SK-N-SH (cell line): Measurements from ENCODE around the gene DQX1. TPM values are rescaled to one million over a fixed set of nuclear protein-coding genes. Genes with fewer than 3 reads are reported as not detected.

Experiments used
- CTCF ChIA-PET: fragments of 300-600, 350-600 bp; formaldehyde crosslinking; extraction: SDS; loops from one replicate; lab custom pipeline; 2021; lab: Yijun Ruan, JAX
- POLR2A ChIA-PET: fragments of 350-600 bp; sonication (Branson Sonifier 250); formaldehyde crosslinking; extraction: SDS; loops from one replicate; lab custom pipeline; 2020; ENCODE audit warnings: antibody characterized with exemption, inconsistent platforms; lab: Yijun Ruan, JAX
- DNase-seq: peaks from one replicate; pipeline ENCODE4 v3.0.0; 2012
- H2AFZ ChIP-seq: fragments of 200-600 bp; sonication (generic); 2 replicates; pipeline ENCODE4 v1.8.1; 2016; ENCODE audit warnings: antibody characterized with exemption, mild to moderate bottlenecking, low read depth
- H3F3A ChIP-seq: fragments of 200-600 bp; sonication (generic); replicated peaks from 2 replicates; pipeline ENCODE3; 2016; ENCODE audit warnings: antibody characterized with exemption, mild to moderate bottlenecking; ENCODE audit not compliant: insufficient read depth
- H3K27ac ChIP-seq, 2 experiments: fragments of 200-500 bp in 1 of 2; fragments of 200-600 bp in 1 of 2; sonication (Bioruptor generic) in 1 of 2; sonication (generic), shearing (Covaris generic) in 1 of 2; 2 replicates each; pipeline versions ENCODE4 v1.5.1 to v1.6.1; 2014 to 2016; ENCODE audit warnings: low read depth in 2 of 2, inconsistent platforms in 1 of 2, low read length in 1 of 2, mild to moderate bottlenecking in 1 of 2, mixed read lengths in 1 of 2
- H3K27me3 ChIP-seq: fragments of 200-600 bp; sonication (generic), shearing (Covaris generic); 2 replicates; pipeline ENCODE4 v1.6.1; 2016; ENCODE audit warnings: mixed run types; ENCODE audit not compliant: insufficient read depth
- H3K36me3 ChIP-seq, 2 experiments: fragments of 200-500 bp in 1 of 2; fragments of 200-600 bp in 1 of 2; sonication (Bioruptor generic) in 1 of 2; sonication (generic) in 1 of 2; replicated peaks in 1 of 2; 2 replicates each; pipeline versions ENCODE3 to v1.5.1; 2014 to 2016; ENCODE audit warnings: low read length in 1 of 2, mild to moderate bottlenecking in 1 of 2; ENCODE audit not compliant: insufficient read depth in 2 of 2, control insufficient read depth in 1 of 2
- H3K4me1 ChIP-seq, 2 experiments: fragments of 200-500 bp in 1 of 2; fragments of 200-600 bp in 1 of 2; sonication (Bioruptor generic) in 1 of 2; sonication (generic), shearing (Covaris generic) in 1 of 2; 2 replicates each; pipeline versions ENCODE4 v1.5.1 to v1.6.1; 2014 to 2016; ENCODE audit warnings: low read depth in 1 of 2, low read length in 1 of 2, mixed run types in 1 of 2; ENCODE audit not compliant: insufficient read depth in 2 of 2, control insufficient read depth in 1 of 2
- H3K4me2 ChIP-seq: fragments of 200-600 bp; sonication (generic), shearing (Covaris generic); 2 replicates; pipeline ENCODE4 v1.6.1; 2017; ENCODE audit warnings: mixed run types
- H3K4me3 ChIP-seq, 2 experiments: fragments of 200-500 bp in 1 of 2; fragments of 200-600 bp in 1 of 2; sonication (Bioruptor generic) in 1 of 2; sonication (generic), shearing (Covaris generic) in 1 of 2; 2 replicates each; pipeline versions ENCODE4 v1.5.1 to v1.8.1; 2014 to 2016; ENCODE audit warnings: low read depth in 2 of 2, inconsistent platforms in 1 of 2, low read length in 1 of 2, mild to moderate bottlenecking in 1 of 2, mixed read lengths in 1 of 2, moderate library complexity in 1 of 2
- H3K79me2 ChIP-seq: fragments of 200-600 bp; sonication (generic); 2 replicates; pipeline ENCODE4 v1.8.1; 2017; ENCODE audit warnings: mild to moderate bottlenecking; ENCODE audit not compliant: insufficient read depth
- H3K9ac ChIP-seq: fragments of 200-600 bp; sonication (generic); 2 replicates; pipeline ENCODE4 v1.6.1; 2017; ENCODE audit warnings: mixed run types
- H3K9me2 ChIP-seq: fragments of 200-600 bp; sonication (generic); 2 replicates; pipeline ENCODE4 v1.6.1; 2017; ENCODE audit warnings: mixed run types
- H3K9me3 ChIP-seq: fragments of 200-600 bp; sonication (generic); 2 replicates; pipeline ENCODE4 v1.6.1; 2017; ENCODE audit warnings: mixed run types, mild to moderate bottlenecking, moderate library complexity
- H4K20me1 ChIP-seq: fragments of 200-600 bp; sonication (generic); 2 replicates; pipeline ENCODE4 v1.6.1; 2017; ENCODE audit warnings: mild to moderate bottlenecking, mixed run types; ENCODE audit not compliant: insufficient read depth
- CHD2 ChIP-seq: fragments of 150-350 bp; IDR thresholded peaks from 2 replicates; pipeline ENCODE4 v1.6.1; 2018; ENCODE audit warnings: low read length; ENCODE audit not compliant: partially characterized antibody
- ELF1 ChIP-seq: IDR thresholded peaks from 2 replicates; pipeline ENCODE4 v1.4.0; 2012
- EZH2phosphoT487 ChIP-seq: fragments of 200-600 bp; sonication (generic); IDR thresholded peaks from 2 replicates; pipeline ENCODE4 v1.6.1; 2017; ENCODE audit warnings: low read depth, mixed run types, mild to moderate bottlenecking, antibody characterized with exemption, moderate library complexity, borderline replicate concordance
- FOSL2 ChIP-seq: IDR thresholded peaks from 2 replicates; pipeline ENCODE4 v1.4.0; 2012; ENCODE audit warnings: low read depth, mild to moderate bottlenecking, moderate library complexity, borderline replicate concordance
- FOXJ3 ChIP-seq: sonication (generic); formaldehyde crosslinking; IDR thresholded peaks from 2 replicates; pipeline ENCODE4 v1.5.1; 2020; ENCODE audit warnings: mild to moderate bottlenecking, missing genetic modification reagents
- GATA2 ChIP-seq: sonication (generic); formaldehyde crosslinking; IDR thresholded peaks from 2 replicates; pipeline ENCODE4 v1.5.0; 2020; ENCODE audit warnings: mild to moderate bottlenecking, missing genetic modification reagents
- MEF2A ChIP-seq: IDR thresholded peaks from 2 replicates; pipeline ENCODE4 v1.4.0; 2012; ENCODE audit warnings: low read depth, borderline replicate concordance
- NRF1 ChIP-seq: IDR thresholded peaks from 2 replicates; pipeline ENCODE4 v1.6.1; 2012; ENCODE audit warnings: low read depth, mild to moderate bottlenecking, low read length
- POLR2AphosphoS5 ChIP-seq: IDR thresholded peaks from 2 replicates; pipeline ENCODE4 v1.6.1; 2012; ENCODE audit warnings: low read depth, low read length
- RAD21 ChIP-seq: IDR thresholded peaks from 2 replicates; pipeline ENCODE4 v1.6.1; 2012; ENCODE audit warnings: mild to moderate bottlenecking, low read length
- RCOR1 ChIP-seq: fragments of 150-350 bp; IDR thresholded peaks from 2 replicates; pipeline ENCODE4 v1.6.1; 2017; ENCODE audit warnings: antibody characterized with exemption, low read length
- RXRA ChIP-seq: IDR thresholded peaks from 2 replicates; pipeline ENCODE4 v1.4.0; 2012; ENCODE audit warnings: low read depth, mild to moderate bottlenecking, borderline replicate concordance
- TAF1 ChIP-seq: IDR thresholded peaks from 2 replicates; pipeline ENCODE4 v1.6.1; 2012; ENCODE audit warnings: low read depth, mild to moderate bottlenecking, low read length, moderate library complexity, borderline replicate concordance
- TCF12 ChIP-seq: IDR thresholded peaks from 2 replicates; pipeline ENCODE4 v1.4.0; 2012
- TEAD4 ChIP-seq: IDR thresholded peaks from 2 replicates; pipeline ENCODE4 v1.4.0; 2012; ENCODE audit warnings: mild to moderate bottlenecking, borderline replicate concordance; ENCODE audit not compliant: insufficient read depth
- YY1 ChIP-seq: IDR thresholded peaks from 2 replicates; pipeline ENCODE4 v1.4.0; 2012; ENCODE audit warnings: low read depth, mild to moderate bottlenecking
- WGBS: methylation state at CpG from one replicate; pipeline ENCODE4 v1.1.6; 2017; ENCODE audit warnings: low lambda C conversion rate; 5-methylcytosine and 5-hydroxymethylcytosine counted together
- polyA plus RNA-seq, 3 experiments: library from polyadenylated mRNA; depleted of rRNA; stranded (reverse); fragments of >200 nt; gene quantifications; 2 replicates each; pipeline ENCODE4 v1.2.3, GENCODE V29; 2012
- TF ChIP-seq, protein P1 (sequence below): fragments of 150-350 bp; IDR thresholded peaks from 2 replicates; pipeline ENCODE4 v1.6.1; 2016; ENCODE audit warnings: mild to moderate bottlenecking, low read depth, low read length
- TF ChIP-seq, protein P2 (sequence below): fragments of 150-350 bp; IDR thresholded peaks from 2 replicates; pipeline ENCODE4 v1.6.1; 2017; ENCODE audit warnings: antibody characterized with exemption, low read length, low read depth, borderline replicate concordance
- TF ChIP-seq, protein P3 (sequence below): fragments of 200-600 bp; sonication (generic); IDR thresholded peaks from 2 replicates; pipeline ENCODE4 v1.6.1; 2017; ENCODE audit warnings: antibody characterized with exemption, mild to moderate bottlenecking, moderate library complexity
- TF ChIP-seq, protein P4 (sequence below): IDR thresholded peaks from 2 replicates; pipeline ENCODE4; 2012
- TF ChIP-seq, protein P5 (sequence below): IDR thresholded peaks from 2 replicates; pipeline ENCODE4 v1.4.0; 2012; ENCODE audit warnings: low read depth, borderline replicate concordance

Gene DQX1
- polyA plus RNA-seq, 1 of the 3 experiments (the other 2 are of a cell fraction) = 1.6 TPM

DNA sequence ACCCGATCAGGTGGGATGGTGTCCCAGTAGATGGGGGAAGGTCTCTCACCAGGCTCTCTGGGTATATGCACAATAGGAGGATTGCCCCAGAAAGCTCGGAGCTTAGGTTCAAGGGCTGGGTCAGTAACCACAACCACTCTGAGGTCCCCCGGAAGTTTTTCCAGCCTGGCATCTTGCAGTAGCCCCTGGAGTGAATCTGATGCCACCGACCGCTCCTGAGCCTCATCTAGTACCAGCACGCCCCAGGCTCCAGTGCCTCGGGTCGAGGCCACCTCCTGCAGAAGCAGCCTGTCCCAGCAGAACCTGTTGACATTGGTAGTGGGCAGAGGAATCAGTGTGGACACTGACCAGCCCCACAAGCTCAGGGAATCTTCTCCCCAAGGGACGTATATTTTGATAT, 2.0 kb downstream of the DQX1 start:
- ChIA-PET POLR2A (no interaction called here), CTCF (interaction anchor here (1.0 to 1.4 kb wide), 2 partner anchors 8 to 42 kb away, joined by 3 to 4 read pairs; no protein-coding TSS in a partner anchor)
- Histone ChIP-seq H3K27ac (no peak overlapping the region), H4K20me1 (no peaks in the 10 kb centered on the region), H3K4me1 (peaks cover 6 to 12% of the 10 kb centered on the region in 2 experiments; a peak in 3 of 4 replicates), H3K9ac (no peak overlapping the region), H3K4me2 (no peak overlapping the region), H3K9me3 (no peaks in the 10 kb centered on the region), H2AFZ (no peak overlapping the region), H3K27me3 (no peaks in the 10 kb centered on the region), H3K79me2 (peaks cover 18% of the 10 kb centered on the region), H3F3A (peaks cover 3% of the 10 kb centered on the region), H3K4me3 (no peak overlapping the region), H3K36me3 (peaks cover 22 to 26% of the 10 kb centered on the region in 2 experiments), H3K9me2 (no peaks in the 10 kb centered on the region)
- no peak for DNase-seq
- WGBS = 65% methylated on average over 3 of the region's 9 CpGs
- TF ChIP-seq, protein P1, sequence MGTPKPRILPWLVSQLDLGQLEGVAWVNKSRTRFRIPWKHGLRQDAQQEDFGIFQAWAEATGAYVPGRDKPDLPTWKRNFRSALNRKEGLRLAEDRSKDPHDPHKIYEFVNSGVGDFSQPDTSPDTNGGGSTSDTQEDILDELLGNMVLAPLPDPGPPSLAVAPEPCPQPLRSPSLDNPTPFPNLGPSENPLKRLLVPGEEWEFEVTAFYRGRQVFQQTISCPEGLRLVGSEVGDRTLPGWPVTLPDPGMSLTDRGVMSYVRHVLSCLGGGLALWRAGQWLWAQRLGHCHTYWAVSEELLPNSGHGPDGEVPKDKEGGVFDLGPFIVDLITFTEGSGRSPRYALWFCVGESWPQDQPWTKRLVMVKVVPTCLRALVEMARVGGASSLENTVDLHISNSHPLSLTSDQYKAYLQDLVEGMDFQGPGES = no peak
- TF ChIP-seq, protein P2, sequence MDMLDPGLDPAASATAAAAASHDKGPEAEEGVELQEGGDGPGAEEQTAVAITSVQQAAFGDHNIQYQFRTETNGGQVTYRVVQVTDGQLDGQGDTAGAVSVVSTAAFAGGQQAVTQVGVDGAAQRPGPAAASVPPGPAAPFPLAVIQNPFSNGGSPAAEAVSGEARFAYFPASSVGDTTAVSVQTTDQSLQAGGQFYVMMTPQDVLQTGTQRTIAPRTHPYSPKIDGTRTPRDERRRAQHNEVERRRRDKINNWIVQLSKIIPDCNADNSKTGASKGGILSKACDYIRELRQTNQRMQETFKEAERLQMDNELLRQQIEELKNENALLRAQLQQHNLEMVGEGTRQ = no peak
- TF ChIP-seq NRF1 (no peak), CHD2 (no peak), EZH2phosphoT487 (no peak), RCOR1 (no peak), RXRA (no peak), TAF1 (no peak), POLR2AphosphoS5 (no peak), MEF2A (no peak), TCF12 (no peak)
- TF ChIP-seq, protein P3, sequence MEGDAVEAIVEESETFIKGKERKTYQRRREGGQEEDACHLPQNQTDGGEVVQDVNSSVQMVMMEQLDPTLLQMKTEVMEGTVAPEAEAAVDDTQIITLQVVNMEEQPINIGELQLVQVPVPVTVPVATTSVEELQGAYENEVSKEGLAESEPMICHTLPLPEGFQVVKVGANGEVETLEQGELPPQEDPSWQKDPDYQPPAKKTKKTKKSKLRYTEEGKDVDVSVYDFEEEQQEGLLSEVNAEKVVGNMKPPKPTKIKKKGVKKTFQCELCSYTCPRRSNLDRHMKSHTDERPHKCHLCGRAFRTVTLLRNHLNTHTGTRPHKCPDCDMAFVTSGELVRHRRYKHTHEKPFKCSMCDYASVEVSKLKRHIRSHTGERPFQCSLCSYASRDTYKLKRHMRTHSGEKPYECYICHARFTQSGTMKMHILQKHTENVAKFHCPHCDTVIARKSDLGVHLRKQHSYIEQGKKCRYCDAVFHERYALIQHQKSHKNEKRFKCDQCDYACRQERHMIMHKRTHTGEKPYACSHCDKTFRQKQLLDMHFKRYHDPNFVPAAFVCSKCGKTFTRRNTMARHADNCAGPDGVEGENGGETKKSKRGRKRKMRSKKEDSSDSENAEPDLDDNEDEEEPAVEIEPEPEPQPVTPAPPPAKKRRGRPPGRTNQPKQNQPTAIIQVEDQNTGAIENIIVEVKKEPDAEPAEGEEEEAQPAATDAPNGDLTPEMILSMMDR = no peak

DNA sequence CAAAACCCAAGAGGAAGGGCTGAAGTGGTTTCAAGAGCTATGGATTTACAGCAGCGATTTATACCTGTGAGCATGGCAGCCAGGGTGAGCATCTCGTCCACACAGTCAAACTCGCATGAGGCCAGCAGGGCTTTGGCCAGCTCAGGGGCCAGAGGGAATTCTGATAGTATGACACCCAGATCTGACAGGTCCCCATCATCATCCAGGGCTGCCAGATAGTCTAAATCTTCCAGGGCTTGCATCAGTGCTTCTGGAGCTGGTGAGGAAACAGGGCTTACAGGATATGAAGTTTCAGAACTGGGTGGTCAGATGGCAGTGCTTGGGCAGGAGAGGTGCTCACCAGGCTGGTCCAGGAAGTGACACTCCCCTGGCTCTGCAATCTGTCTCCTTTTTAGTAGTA, 3.5 kb downstream of the DQX1 start:
- Histone ChIP-seq H3K27me3 (no peaks in the 10 kb centered on the region), H3K4me2 (no peak overlapping the region), H3K9me3 (no peaks in the 10 kb centered on the region), H3K9ac (no peak overlapping the region), H3F3A (peaks cover 3% of the 10 kb centered on the region), H3K36me3 (peaks cover 15 to 19% of the 10 kb centered on the region in 2 experiments), H4K20me1 (no peaks in the 10 kb centered on the region), H3K79me2 (peaks cover 3% of the 10 kb centered on the region; the same call in 1 of the 2 replicates), H3K27ac (no peak overlapping the region), H2AFZ (no peak overlapping the region), H3K4me1 (peaks cover 0 to 2% of the 10 kb centered on the region in 2 experiments; a peak in 1 of 4 replicates), H3K4me3 (no peak overlapping the region), H3K9me2 (no peaks in the 10 kb centered on the region)
- POLR2A ChIA-PET = interaction anchor here (0.6 to 2.2 kb wide), 5 partner anchors 8 to 16 kb away, joined by 3 to 5 read pairs (median 5); partner anchors contain the start of gene TLX2
- DNase-seq = no peak
- WGBS = 65% methylated on average over 2 of the region's 3 CpGs
- CTCF ChIA-PET = interaction anchor here (0.7 to 1.5 kb wide), 4 partner anchors 10 to 39 kb away, joined by 3 to 5 read pairs (median 3); no protein-coding TSS in a partner anchor
- TF ChIP-seq NRF1 = no peak
- TF ChIP-seq FOXJ3 = no peak
- no peak for TF ChIP-seq YY1
- no peak for TF ChIP-seq ELF1
- no peak for TF ChIP-seq CHD2
- TF ChIP-seq, protein P4, sequence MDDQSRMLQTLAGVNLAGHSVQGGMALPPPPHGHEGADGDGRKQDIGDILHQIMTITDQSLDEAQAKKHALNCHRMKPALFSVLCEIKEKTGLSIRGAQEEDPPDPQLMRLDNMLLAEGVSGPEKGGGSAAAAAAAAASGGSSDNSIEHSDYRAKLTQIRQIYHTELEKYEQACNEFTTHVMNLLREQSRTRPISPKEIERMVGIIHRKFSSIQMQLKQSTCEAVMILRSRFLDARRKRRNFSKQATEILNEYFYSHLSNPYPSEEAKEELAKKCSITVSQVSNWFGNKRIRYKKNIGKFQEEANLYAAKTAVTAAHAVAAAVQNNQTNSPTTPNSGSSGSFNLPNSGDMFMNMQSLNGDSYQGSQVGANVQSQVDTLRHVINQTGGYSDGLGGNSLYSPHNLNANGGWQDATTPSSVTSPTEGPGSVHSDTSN = no peak
- TF ChIP-seq, protein P2 = no peak
- no peak for TF ChIP-seq TAF1
- TF ChIP-seq GATA2 = no peak
- TF ChIP-seq RAD21 = no peak
- no peak for TF ChIP-seq FOSL2
- no peak; the same call in 1 of the 2 replicates for TF ChIP-seq POLR2AphosphoS5
- TF ChIP-seq, protein P5, sequence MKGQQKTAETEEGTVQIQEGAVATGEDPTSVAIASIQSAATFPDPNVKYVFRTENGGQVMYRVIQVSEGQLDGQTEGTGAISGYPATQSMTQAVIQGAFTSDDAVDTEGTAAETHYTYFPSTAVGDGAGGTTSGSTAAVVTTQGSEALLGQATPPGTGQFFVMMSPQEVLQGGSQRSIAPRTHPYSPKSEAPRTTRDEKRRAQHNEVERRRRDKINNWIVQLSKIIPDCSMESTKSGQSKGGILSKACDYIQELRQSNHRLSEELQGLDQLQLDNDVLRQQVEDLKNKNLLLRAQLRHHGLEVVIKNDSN = no peak
- TF ChIP-seq RCOR1 = no peak
- TF ChIP-seq RXRA = no peak
- TF ChIP-seq TEAD4 = no peak
